NCI-H524 (cell line): Measurements from ENCODE around the gene EYA2.
A peak's percentile ranks its signal among the peaks of the same experiment; 100 is the strongest.
"Not testable (repeated sequence)": the region's sequence is repeated elsewhere in the genome, so short reads cannot be mapped to it uniquely, and the experiment has no call there.

ENCODE experiments used
- DNase-seq, 2 experiments: peaks; one replicate each; lab custom pipeline; 2025; lab: John Stamatoyannopoulos, UW

EYA2 gene

GRCh38 chr20:47175493-47175892, 280.9 kb downstream of the EYA2 start:
- no peak for DNase-seq

DNA sequence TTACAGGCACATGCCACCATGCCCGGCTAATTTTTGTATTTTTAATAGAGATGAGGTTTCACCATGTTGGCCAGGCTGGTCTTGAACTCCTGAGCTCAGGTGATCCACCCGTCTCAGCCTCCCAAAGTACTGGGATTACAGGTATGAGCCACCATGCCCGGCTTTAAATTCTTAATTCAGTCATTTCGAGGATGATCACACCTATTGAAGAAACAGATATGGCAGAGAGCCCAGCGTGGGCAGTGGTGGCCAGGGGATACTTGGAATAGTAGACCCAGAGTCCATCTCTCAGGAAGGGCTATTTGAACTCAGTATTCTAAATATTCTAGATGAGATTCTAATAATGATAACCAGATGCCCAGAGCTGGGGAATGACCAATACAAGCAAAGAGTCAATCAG, 281.6 kb downstream of the EYA2 start:
- not testable (repeated sequence) for DNase-seq

GRCh38 chr20:47178277-47178676, 283.6 kb downstream of the EYA2 start:
- no peak for DNase-seq

DNA sequence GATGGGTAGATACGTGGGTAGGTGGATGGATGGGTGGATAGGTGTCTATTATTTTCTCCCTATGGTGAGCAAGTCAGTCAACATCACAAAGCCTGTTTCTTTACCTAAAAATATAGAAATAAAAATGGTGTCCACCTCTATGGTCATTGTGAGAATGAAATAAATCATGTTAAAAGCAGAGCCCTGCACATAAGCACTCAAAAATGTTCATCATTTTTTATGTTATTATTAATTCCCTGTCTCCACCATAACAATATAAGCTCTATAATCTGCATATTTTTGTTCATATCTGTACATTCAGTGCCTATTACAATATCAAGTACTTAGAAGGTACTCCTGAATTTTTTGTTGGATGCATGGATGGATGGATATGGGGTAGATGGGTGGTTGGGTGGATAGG, 284.2 kb downstream of the EYA2 start:
- DNase-seq, result no peak

- DNase-seq, result no peak
Measured at GRCh38 chr20:47179267-47179666, 284.6 kb downstream of the EYA2 start.

DNA sequence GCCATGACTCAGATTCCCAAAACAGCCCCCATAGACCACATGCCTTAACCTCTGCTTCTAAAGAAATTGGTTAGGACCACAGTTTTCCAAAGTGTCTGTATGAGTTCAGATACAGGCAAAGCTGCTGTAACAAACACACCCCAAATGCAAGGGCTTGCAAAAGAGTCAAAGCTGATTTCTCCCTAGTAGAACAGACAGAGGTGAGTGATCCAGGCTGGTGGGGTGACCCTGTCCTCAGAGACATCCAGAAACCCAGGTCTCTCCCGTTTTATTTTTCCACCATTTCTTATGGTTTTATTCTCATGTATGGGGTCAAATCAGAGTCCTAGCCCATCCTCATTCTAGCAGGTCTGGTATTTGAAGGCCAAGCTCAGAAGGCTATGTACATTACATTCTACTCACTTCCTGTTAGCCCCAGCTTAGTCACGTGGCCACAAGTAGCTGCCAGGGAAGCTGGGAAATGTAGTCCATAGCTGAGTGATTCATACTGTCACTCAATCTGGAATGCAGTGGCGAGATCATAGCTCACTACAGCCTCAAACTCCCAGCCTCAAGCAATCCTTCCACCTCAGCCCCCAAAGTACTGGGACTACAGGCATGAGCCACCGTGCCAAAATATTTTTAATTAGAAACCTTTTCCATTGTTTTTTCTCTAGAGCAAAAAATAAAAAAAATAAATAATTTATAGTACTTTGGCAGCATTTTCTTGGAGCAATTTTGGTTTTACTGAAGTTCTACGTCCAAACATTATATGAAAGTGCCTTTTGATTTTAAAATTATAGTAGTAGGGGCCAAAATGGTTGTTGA, 286.6 kb downstream of the EYA2 start:
- no peak for DNase-seq

DNA sequence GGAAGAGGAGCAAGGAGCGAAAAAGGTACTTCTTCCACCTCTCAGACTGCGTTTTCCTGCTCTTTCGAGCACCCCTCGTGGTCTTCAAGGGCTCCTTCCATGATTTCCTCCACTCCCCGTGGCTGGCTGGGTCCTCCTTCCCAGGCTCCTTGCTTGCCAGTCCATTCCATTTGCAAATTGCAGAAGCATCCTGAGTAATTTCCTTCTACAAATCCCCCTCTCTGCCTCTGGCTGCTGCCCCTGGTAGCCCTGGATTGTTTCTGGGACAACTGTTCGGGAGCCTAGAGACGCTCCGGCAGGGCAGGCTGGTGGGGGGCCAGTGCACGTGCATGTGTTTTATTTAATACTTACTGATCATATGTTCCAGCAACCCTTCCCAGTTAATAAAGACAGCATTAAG, 288.7 kb downstream of the EYA2 start:
- DNase-seq, result no peak

GRCh38 chr20:47187450-47188195, 293.0 kb downstream of the EYA2 start:
- DNase-seq, result no peak

DNA sequence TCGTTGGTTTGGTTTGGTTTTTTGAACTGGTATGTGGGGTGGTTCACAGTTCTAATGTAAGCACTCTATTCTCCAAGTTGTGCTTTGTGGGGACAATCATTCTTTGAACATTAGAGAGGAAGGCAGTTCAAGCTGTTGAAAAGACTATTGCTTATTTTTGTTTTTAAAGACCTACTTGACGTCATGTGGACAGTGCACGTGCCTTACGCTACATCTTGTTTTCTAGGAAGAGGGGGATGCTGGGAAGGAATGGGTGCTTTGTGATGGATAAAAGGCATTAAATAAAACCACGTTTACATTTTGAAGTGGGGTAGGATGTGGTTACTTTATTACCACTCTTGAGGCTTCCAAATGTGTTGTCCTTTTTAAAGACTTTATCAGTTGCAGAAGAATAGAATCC, 293.9 kb downstream of the EYA2 start:
- DNase-seq, result no peak

- DNase-seq, result no peak
Measured at GRCh38 chr20:47189060-47189459, 294.4 kb downstream of the EYA2 start.

DNA sequence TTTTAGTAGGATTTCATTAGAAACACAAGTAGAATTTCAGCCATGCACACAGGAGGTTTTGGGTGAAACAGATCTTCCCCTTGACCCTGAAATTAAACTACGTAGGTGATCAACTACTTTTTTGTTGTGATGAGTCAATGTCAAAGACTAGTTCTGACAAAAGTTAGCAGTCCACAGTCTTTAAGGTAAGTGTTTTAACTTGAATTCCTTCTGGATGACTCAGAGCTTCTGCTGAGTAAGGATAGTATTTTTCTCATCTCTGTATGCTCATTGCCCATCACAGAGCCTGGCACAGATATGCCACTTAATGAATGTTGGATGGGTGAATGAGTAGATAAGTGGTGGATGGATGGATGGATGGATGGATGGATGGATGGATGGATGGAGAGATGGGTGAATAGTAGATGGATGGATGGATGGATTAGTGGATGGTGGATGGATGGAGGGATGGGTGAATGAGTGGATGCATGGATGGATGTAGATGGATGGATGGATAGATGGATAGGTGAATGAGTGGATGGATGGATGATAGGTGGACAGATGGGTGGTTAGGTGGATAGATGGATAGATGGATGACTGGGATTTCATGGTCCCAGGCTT, 296.5 kb downstream of the EYA2 start:
- no peak for DNase-seq

- DNase-seq, result no peak
Measured at GRCh38 chr20:47191956-47192355, 297.3 kb downstream of the EYA2 start.

- DNase-seq, result no peak
Measured at GRCh38 chr20:47195573-47195972, 300.9 kb downstream of the EYA2 start.

GRCh38 chr20:47196091-47197081, 301.7 kb downstream of the EYA2 start:
- DNase-seq, result peak; percentile 28 to 51

GRCh38 chr20:47198254-47198671, 303.6 kb downstream of the EYA2 start:
- DNase-seq, result no peak

GRCh38 chr20:47198996-47199552, 304.4 kb downstream of the EYA2 start:
- DNase-seq, result no peak

DNA sequence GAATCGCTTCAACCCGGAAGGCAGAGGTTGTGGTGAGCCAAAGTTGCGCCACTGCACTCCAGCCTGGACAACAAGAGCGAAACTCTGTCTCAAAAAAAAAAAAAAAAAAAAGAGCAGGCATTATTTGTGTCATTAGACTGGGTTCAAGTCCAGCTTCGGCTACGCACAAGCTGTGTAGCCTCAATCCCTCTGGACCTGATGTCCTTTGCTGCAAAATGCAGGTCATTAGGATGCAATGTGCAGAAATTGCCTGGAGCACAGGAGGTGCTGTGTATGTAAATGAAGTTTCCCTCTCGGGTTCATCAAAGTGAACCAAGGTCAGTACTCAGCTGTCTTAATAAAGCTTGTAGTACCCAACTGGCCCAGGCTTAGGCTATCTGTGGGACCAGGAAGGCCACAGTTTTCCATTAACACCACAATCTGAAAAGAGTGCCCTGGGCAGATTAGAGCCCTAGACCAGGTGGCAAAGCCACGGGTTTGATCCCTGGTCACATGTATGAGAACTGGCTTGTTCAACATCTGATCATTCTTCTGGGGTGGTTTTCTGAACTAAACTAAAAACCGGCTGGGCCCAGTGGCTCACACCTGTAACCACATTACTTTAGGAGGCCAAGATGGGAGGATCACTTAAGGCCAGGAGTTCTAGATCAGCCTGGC, 306.6 kb downstream of the EYA2 start:
- DNase-seq, result no peak

DNA sequence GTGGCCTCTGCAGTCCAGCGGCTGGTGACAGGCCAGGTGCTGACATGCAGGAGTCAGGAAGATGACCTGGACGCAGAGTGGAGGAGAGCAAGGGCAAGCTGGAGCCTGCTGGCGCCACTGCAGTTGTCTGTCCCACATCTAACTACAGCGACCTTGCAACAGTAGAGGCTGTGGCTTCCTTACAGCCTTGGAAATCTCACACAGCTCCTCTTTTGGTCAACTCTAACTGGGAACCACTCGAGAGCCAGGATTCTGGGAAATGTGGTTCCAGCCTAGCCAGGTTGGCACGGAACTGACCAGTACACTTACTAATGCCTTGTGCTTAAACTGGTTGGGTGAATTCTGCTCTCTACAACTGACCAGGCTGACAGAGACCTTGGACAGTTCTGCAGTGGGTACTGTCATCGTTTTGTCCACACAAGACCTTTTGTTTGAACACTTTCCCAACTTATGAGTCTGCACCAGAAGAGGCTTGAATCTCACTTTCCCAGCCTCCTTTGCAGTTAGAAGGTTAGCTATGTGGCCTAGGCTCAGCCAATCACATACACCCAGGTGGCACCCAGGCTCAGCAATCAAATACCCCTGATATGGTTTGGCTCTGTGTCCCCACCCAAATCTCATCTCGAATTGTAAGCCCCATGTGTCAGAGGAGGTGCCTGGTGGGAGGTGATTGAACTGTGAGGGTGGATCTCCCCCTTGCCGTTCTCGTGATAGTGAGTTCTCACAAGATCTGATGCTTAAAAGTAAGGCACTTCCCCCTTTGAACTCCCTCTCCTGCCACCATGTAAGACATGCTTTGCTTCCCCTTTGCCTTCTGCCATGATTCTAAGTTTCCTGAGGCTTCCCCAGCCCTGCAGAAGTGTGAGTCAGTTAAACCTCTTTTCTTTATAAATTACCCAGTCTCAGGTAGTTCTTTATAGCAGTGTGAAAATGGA, 308.4 kb downstream of the EYA2 start:
- DNase-seq, result no peak

- DNase-seq, result no peak
Measured at GRCh38 chr20:47204008-47204849, 309.6 kb downstream of the EYA2 start.
